SKM-1 (cell line): Measurements from ENCODE around the gene SLC25A45.

ENCODE experiments used
- DNase-seq: peaks from one replicate; lab custom pipeline; 2025; ENCODE audit not compliant: unreplicated experiment; lab: John Stamatoyannopoulos, UW

SLC25A45 gene

DNA sequence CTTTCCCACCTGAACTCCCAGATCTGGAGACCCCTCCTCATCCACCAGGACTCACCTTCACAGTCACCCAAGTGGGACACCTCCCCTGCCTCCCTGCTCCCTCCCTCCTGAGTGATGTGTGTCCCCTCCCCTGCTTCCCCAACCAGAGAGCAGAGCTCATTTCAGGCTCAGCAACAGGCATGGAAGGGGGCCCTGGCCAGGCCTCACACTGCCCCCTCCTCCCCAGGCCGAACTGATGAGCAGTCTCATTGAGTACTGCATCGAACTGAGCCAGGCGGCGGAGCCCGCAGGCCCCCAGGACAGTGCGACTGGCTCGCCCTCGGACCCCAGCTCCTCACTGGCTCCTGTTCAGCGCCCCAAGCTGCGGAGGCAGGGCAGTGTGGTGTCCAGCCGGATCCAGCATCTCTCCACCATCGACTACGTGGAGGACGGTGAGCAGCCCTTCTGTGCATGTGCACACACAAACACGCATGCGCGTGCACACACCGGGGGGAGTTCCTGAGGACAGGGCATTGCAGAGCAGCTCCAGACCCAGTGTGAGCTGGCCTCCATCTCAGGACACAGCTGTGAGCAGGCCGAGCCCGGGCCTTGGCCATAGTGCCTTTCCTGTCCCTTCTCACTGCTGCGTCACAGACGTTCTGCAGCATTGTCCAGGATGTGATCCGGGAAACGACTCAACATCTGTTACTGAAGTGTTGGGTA lies 22.3 kb upstream of the SLC25A45 start:
- no peak for DNase-seq

DNA sequence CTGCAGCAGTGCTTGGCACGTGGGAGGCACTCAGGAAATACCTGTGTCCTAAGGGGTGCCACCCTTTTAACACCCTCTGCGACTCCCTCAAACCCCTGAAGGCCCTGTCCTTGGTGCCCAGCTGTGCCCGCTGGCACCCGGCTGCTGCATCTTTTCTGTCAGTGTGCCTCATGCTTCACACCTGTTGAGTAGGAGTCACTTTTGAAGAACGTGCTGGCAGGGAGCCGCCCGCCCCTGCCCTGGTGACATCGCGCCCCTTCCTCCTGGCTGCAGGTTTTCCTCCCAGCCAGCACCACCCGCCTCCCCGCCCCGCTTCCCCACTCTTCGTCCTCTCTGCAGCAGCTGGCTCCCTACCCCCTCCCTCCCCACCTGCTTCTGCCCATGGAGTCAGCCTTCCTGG lies 21.8 kb upstream of the SLC25A45 start:
- no peak for DNase-seq

DNA sequence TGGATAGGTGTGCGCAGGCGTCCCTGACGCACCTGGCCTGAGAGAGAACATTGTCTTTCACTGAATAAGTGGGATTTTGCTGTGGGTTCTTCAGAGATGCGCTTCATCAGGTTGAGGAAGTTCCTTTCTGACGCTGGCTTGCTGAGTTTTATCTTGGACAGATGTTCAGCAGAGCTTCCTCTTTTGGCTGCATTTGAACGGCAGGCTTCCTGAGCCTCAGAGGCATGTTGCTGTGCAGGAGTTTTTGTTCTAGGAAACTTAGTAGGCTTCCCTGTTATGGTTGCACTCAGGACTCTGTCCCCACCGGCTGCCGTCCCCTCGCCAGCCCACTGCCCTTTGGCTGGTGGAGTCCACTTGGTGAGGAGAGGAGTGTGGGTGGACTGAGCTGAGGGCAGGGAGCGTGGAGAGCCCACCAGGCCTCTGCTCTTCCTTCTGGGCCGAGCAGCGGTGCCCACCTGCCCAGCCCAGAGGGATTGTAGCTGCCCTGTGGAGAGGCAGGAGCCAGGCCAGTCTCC lies 21.2 kb upstream of the SLC25A45 start:
- DNase-seq = peak; percentile 88

DNA sequence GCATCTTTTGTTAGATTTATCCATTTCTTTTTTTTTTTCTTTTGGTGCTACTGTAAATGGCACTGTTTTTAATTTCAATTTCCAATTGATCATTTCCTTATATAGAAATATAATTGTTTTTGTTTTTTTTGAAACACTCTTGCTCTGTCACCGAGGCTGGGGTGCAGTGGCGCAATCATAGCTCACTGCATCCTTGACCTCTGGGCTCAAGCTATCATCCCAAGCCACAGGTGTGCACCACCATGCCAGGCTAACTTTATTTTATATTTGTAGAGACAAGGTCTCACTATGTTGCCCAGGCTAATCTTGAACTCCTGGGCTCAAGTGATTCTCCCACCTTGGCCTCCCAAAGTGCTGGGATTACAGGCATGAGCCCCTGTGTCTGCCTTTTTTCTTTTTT lies 20.3 kb upstream of the SLC25A45 start:
- no peak for DNase-seq

DNA sequence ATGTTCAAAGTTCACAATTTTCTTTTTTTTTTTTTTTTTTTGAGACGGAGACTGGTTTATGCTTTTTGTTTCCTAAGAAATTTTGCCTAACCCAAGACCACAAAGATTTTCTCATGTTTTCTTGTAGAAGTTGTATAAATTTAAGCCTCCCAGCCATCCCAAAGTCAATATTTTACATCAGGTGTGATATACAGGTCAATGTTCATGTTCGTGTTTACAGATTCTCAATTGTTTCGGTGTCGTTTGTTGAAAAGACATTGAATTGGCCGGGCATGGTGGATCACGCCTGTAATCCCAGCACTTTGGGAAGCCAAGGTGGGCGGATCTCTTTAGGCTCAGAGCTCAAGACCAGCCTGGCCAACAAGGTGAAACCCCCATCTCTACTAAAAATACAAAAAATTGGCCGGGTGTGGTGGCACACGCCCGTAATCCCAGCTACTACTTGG lies 19.4 kb upstream of the SLC25A45 start:
- DNase-seq = no peak

DNA sequence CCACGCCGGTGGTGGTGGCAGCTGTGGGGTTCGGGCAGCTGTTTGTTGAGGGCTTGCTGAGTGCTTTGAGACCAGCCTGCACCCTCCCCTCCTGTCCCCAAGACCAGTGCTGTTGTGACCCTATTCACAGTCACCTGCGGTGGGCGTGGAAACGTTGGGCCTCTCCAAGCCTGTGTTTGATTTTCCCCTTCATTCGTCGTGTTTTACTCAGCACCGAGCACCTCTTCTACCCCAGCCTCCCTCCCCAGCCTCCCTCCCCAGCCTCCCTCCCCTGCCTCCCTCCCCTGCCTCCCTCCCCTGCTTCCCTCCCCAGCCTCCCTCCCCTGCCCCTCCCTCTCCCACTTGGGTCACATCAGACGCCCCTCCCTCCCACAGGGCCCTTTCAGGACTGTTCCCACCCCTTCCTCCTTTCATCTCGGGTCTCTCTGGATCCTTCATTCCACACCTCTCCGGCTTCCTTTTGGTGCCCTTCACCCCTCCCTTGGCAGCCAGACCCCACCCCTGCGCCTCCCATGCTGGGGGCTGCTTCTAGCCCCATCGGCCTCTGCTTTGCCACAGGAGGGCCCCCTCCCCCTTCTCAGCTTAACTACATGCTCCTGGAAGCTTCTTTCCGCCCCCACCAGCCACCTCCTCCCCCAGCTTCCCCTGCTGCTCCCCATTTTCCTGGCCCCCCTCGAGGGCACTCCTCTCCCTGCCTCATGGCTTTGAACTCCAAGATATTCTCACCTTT lies 18.8 kb upstream of the SLC25A45 start:
- no peak for DNase-seq

DNA sequence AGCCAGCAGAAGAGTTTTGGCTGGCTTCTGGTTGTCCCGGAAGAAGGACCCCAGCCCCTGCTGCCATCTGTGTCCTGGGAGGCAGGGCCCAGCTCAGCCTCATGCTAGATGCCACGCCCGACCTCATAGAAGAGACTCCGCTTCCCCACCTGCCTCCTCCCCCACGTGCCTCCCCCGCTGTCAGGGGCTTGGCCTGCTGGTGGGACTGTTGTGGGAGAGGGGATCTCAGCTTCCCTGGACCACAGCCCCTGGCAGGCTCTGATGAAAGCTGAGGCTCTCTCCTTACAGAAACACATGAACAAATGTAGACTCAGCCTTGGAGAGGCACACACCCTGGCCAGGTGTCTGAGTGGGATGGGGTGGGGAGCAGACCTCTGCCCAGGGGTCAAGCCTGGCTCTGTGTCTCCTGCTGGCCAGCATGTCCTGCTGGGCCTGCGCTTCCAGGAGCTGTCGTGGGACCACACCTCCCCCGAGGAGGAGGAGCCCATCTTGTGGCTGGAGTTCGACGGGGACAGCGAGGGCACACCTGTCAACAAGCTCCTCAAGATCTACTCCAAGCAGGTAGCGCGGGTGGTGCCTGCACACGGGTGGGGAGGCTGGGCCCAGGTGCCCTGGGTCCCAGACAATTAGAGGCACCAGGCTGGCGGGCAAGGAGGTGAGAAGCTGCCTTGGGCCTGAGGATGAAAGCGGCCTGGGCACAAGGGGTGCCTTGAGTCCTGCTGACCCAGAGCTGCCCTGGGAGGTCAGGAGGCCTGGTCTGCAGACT lies 18.0 kb upstream of the SLC25A45 start:
- no peak for DNase-seq

DNA sequence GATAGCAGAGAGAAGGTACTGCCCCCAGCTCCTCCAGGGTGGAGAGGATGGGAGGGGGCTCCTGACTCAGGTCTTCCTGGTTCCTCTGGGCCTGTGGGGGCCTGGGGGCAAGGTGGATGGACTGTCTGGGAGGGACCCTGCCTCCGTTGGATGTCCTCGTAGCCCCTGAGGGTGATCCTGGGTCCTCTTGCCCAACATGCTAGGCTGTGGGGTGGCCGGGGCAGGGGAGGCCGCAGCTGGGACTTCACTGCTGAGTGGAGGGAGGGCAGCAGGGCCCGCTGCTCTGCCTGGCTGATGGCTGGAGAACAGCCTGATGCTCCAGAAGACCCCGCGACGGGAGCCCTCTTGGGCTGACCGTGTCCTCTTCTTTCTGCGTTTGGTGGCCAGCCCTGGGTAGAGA lies 17.4 kb upstream of the SLC25A45 start:
- no peak for DNase-seq

DNA sequence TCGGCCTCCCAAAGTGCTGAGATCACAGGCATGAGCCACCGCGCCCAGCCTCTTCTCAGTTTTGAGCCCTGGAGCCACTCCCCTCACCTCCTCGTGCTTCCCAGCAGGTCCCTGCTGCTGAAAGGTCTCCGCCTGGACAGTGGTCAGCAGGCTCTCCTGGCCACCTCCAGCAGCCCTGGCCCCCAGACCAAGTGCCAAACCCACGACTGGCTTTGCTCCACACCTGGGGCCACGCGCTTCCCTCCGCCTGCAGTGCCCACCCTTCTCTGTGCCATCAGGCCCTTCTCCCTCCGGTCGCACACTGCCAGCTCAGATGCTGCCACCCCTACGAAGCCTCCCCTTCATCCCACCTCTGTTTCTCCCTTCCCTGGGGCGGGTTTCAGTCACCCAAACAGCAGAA lies 16.8 kb upstream of the SLC25A45 start:
- no peak for DNase-seq

DNA sequence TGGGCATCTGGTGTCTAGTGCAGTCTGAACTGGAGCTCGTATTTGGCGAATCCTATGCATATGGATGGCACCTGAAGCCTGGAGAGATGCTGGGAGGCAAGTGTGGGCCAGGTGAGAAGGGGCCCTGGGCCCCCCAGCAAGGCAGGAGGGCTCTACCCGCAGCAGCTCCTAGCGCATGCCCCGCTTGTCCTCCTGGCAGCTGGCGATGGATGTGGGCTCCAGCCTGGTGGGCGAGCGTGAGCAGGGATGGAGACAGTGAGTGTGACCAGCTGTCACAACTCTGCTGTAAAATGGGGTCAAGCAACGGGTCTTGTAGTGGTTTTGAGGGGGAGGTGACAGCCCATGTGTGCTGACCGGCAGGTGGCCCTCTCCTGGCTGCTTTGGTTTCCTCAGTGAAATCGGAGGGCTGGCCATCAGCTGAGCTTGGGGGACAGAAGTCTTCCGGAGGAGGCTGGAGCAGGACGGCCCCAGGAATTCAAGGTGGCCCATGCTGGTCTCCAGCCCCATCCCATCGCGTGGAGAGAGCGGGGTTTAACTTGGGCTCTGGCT lies 16.0 kb upstream of the SLC25A45 start:
- no peak for DNase-seq

DNA sequence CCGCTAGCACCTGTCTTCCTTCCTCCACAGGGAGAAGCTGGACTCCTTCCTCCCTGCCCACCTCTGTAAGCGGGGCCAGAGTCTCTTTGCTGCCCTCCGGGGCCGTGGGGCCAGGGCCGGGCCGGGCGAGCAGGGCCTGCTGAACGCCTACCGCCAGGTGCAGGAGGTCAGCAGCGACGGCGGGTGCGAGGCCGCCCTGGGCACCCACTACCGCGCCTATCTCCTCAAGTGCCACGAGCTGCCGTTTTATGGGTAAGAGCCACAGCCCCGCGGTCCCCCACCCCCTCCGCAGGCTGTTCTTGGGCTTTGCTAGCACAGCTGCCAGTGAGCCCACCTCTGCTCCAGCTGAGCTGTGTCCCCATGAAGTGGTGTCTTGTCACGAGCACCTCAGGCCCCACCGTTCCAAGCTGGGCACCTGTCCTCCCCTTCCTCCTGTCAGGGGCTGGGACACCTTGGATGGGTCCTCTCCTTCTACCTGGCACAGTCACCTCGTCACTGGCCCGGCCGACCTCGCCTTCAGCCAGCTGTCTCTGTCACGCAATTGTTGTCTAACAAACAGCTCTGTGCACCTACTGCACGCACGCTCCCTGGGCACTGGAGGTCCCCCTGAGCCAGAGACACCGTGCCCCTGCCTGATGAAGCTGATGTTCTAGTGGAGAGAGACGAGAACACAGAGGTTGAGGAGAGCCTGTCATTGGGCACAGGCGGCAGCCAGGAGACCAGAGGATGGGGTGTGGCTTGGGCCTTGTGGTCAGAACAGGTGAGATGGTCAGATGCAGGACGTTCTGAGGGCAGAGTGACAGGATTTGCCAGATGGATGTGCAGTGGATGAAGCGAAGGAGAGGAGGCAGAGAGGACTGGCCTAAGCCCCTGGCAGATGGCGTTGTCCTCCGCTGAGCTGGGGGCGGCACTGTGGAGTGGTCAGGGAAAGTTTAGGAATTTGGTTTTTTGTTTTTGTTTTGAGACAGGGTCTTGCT lies 14.6 kb upstream of the SLC25A45 start:
- DNase-seq = no peak

DNA sequence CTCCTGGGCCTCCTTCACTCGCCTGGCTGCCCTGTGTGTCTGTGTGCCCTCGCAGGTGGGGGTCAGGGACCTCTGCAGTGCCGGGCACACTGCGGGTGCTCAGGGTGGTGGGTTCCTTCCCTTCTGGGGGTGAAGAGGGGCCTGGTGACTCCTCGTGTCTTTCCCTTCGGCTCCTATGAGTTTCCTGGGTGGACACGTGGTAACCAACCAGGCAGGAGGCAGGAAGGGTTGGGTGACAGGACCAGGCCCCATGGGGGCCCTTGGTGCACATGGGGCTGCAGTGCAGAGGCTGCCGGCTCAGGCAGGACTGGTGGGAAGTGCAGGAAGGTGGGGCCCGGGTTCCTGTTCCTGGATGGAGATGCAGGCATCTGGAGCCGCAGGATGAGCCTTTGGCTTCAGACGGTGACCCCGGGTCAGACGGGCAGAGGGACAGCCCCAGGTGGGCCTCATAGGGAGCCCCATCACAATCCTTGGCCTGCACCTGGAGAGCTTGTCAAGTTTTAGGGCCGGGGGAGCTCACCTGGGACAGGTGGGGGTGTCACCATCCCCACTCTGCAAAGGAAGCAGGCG lies 13.6 kb upstream of the SLC25A45 start:
- no peak for DNase-seq

DNA sequence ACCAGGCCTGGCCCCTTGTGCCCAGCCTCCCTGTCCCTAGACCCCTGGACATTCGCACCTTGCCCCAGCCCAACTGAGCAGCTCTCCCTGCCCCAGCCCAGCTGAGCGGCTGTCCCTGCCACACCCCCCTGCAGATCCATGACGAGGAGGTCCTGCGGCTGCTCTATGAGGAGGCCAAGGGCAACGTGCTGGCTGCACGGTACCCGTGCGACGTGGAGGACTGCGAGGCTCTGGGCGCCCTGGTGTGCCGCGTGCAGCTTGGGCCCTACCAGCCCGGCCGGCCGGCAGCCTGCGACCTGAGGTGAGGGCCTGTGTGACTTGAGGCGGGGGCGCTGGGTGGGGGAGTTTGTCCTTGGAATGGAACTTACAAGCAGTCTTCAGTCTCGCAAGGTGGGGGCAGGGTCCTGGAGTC lies 11.7 kb upstream of the SLC25A45 start:
- no peak for DNase-seq

DNA sequence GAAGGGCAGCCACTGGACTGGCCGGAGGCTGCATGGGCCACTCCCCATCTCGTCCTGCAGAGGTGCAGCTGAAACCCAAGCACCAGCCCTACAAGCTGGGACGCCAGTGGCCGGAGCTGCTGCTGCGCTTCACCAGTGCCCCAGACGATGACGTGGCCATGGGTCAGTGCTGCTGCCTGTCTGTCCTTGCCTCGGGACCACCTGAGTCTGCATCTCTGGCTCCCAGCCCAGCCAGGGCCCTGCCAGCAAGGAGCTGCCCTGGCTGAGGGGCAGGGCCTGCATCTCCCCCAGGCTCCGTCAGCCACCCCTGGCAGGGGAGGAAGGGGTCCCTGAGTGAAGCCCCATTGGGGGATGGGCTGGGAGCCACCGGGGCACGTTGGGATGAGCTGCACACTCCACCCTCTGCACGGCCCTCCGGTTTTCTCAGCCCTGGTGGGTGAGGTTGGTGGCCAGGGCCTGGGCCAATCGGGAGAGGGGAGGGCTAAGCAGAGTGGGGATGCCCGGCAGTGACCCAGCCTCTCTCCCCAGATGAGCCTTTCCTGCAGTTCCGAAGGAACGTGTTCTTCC lies 11.2 kb upstream of the SLC25A45 start:
- no peak for DNase-seq

DNA sequence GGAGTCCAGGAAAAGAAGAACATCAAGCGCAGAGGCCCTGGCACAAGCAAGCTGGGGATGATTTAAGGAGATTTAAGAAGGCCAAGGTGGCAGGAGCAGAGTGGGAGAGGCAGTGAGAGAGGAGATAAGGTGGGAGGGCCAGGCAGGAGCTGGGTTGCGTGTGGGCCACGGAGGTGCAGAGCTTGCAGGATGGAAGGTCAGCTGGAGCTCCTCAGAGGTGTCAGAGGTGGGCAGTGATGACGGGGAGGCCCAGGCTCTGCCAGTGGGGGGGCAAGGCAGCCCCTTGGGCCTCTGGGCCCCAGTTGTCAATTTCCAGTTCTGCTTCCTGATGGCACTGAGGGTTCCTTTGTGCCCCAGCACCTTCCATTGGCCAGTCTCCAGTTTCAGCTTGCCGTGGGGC lies 10.5 kb upstream of the SLC25A45 start:
- no peak for DNase-seq

DNA sequence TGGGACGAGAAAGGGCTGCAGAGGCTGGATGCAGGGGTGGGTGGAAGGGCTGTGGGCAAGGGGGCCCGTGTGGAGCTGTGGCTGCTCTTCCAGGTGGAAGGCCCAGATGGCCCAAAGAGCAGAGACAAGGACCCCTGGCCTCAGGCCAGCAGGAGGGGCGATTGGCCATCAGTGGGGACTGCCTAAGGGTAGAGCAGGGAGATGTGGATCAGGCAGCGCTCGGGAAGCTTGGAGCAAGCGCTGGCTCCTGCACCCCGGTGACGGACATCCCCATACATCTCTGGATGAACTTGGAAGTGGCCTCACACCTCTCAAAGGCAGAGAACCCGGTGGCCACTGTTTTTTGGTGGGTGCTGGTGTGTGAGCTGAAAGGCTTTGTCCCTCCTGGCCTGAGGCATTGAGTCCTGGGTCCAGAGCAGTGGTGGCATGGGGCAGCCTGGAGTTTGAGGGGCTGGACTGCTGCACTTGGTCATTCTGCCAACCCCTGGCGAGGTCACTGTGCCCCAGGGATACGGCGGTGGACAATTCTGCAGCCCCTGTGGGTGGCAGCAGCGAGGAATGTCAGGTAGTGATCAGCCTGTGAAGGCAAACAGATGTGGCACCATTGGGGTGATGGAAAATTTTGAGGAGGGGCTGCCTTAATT lies 9.9 kb upstream of the SLC25A45 start:
- no peak for DNase-seq

DNA sequence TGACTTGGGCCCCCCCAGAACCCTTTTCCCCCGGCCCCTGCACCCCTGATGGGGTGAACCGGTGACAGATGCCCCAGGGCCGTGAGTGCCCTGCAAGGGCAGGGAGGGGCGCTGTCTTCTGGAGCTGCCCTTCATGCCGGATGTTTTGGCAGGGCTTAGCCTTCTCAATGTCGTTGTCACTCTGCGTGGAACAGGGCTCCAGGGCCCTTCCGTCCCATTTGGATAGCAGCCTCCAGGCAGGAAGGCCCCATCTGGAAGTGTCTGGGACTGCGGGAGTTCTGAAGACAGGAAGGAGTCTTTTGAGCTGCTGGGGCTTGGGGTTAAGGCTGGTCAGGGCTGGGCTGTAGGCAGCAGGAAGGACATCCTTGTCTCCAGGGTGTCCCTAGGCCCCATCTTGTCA lies 8.6 kb upstream of the SLC25A45 start:
- DNase-seq = no peak

DNA sequence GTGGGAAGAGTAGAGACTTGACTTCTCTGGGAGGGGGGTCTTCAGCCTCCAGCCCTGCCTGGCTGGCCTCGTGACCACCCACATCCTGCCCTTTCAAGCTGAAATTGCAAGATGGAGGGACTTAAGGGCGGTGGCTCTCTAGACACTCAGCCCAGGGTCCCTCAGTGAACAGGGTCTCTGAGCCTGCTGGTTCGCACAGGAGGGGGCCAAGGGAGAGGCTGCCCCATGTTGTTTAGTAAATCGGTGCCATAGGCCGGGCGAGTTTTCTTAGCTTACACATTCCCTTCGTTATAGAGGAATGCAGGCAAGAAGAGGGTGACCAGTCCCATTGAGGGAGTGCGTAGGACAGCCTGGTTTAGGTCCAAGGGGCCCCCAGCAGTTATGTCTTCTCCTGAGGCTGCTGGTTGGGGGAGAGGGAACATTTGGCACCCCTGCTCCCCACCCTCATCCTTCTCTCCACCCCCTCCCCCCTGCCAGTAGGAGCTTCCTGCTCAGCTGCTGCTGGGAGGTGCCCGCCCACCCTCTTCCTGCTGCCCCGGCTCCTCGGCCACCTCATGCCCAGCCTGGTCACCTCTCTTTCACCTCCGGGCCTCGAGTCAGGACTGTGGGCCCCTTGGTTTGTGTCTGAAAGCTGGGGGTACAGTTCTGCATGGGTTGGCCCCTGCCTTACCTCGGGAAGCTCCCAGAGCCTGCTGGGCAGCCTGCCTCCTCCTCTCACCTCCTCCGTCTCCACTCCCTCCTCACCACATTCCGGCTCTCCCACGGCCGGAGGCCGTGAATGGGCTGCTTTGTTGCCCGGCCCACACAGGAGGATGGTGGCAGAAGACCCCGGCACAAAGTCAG lies 7.9 kb upstream of the SLC25A45 start:
- no peak for DNase-seq
